Activated CD4-positive, alpha-beta memory T cell treated with anti-CD3 and anti-CD28 coated beads for 36 hours (primary cell): ENCODE measurements around the gene MTUS2. TPM values are rescaled to one million over a fixed set of nuclear protein-coding genes. Genes with fewer than 3 reads are reported as not detected.

Source experiments
- CTCF ChIA-PET: fragments of 350-600 bp; sonication (Branson Sonifier 250); formaldehyde crosslinking; loops from one replicate; lab custom pipeline; 2021; ENCODE audit warnings: antibody characterized with exemption, inconsistent platforms; lab: Charles Lee
- POLR2A ChIA-PET: fragments of 350-600 bp; sonication (Branson Sonifier 250); formaldehyde crosslinking; loops from one replicate; lab custom pipeline; 2021; ENCODE audit warnings: antibody characterized with exemption; lab: Charles Lee
- DNase-seq: peaks from one replicate; pipeline ENCODE4 v3.0.0-alpha.2; 2020
- H3K27ac Mint-ChIP-seq: one replicate; pipeline ENCODE4 v1.8.0; 2021; ENCODE audit warnings: mixed read lengths
- H3K27me3 Mint-ChIP-seq: one replicate; pipeline ENCODE4 v1.8.0; 2021; ENCODE audit warnings: mixed read lengths
- H3K36me3 Mint-ChIP-seq: one replicate; pipeline ENCODE4 v1.8.0; 2021; ENCODE audit warnings: mixed read lengths
- H3K4me1 Mint-ChIP-seq: one replicate; pipeline ENCODE4 v1.8.0; 2021; ENCODE audit warnings: low read depth, mixed read lengths
- H3K4me3 Mint-ChIP-seq: one replicate; pipeline ENCODE4 v1.8.0; 2021; ENCODE audit warnings: mild to moderate bottlenecking, mixed read lengths
- H3K9me3 Mint-ChIP-seq: one replicate; pipeline ENCODE4 v1.8.0; 2021; ENCODE audit warnings: mixed read lengths
- intact Hi-C: fragments of 100-400 bp; cut with micrococcal nuclease; formaldehyde crosslinking; loops from one replicate; pipeline ENCODE4 v1.15.1; 2023
- total RNA-seq, 2 experiments: library from RNA; stranded (reverse); gene quantifications; one replicate each; pipeline ENCODE4 v1.2.3, GENCODE V29; 2021

MTUS2 gene
- total RNA-seq, 2 experiments from 2014 or later: not detected

GRCh38 chr13:29507356-29507755 lies 687.2 kb downstream of the MTUS2 start:
- H3K9me3 Mint-ChIP-seq: no peaks in the 10 kb centered on the region
- no peak overlapping the region for H3K27ac Mint-ChIP-seq
- DNase-seq: no peak
- intact Hi-C loops: no loop called here
- CTCF ChIA-PET: interaction anchor here (0.8 to 5.7 kb wide), 16 partner anchors 10 to 607 kb away, joined by 3 to 86 read pairs (median 12); no protein-coding TSS in a partner anchor
- POLR2A ChIA-PET: no interaction called here
- H3K4me1 Mint-ChIP-seq: no peaks in the 10 kb centered on the region
- H3K36me3 Mint-ChIP-seq: peaks cover 11% of the 10 kb centered on the region
- H3K27me3 Mint-ChIP-seq: peaks cover 4% of the 10 kb centered on the region
- H3K4me3 Mint-ChIP-seq: no peak overlapping the region

GRCh38 chr13:29508130-29508875 lies 688.2 kb downstream of the MTUS2 start:
- Mint-ChIP-seq H3K36me3 (peaks cover 14% of the 10 kb centered on the region), H3K4me3 (no peak overlapping the region), H3K4me1 (no peaks in the 10 kb centered on the region), H3K9me3 (no peaks in the 10 kb centered on the region), H3K27ac (no peak overlapping the region), H3K27me3 (peaks cover 2% of the 10 kb centered on the region)
- intact Hi-C loops: loop anchor here (1.0 kb wide), 2 partner anchors 200 to 605 kb away; no protein-coding TSS in a partner anchor
- DNase-seq: peak; percentile 82
- ChIA-PET POLR2A (no interaction called here), CTCF (interaction anchor here (0.6 to 5.7 kb wide), 41 partner anchors 8 to 606 kb away, joined by 3 to 86 read pairs (median 5); partner anchors contain the start of gene SLC7A1)

GRCh38 chr13:29508876-29509252 lies 688.7 kb downstream of the MTUS2 start:
- Mint-ChIP-seq H3K36me3 (peaks cover 18% of the 10 kb centered on the region), H3K4me3 (no peak overlapping the region), H3K9me3 (no peaks in the 10 kb centered on the region), H3K27me3 (no peaks in the 10 kb centered on the region), H3K27ac (no peak overlapping the region), H3K4me1 (no peaks in the 10 kb centered on the region)
- intact Hi-C loops: loop anchor here (1.0 kb wide), 2 partner anchors 199 to 604 kb away; no protein-coding TSS in a partner anchor
- ChIA-PET POLR2A (no interaction called here), CTCF (interaction anchor here (0.6 to 5.7 kb wide), 34 partner anchors 9 to 606 kb away, joined by 3 to 86 read pairs (median 6); partner anchors contain the start of gene SLC7A1)
- DNase-seq: no peak

- H3K27ac Mint-ChIP-seq: no peak overlapping the region
- ChIA-PET CTCF (interaction anchor here (0.6 to 5.7 kb wide), 6 partner anchors 8 to 261 kb away, joined by 3 to 86 read pairs (median 18); no protein-coding TSS in a partner anchor), POLR2A (no interaction called here)
- H3K4me1 Mint-ChIP-seq: no peaks in the 10 kb centered on the region
- no peaks in the 10 kb centered on the region for H3K27me3 Mint-ChIP-seq
- DNase-seq: no peak
- intact Hi-C loops: no loop called here
- no peak overlapping the region for H3K4me3 Mint-ChIP-seq
- peaks cover 20% of the 10 kb centered on the region for H3K36me3 Mint-ChIP-seq
- H3K9me3 Mint-ChIP-seq: no peaks in the 10 kb centered on the region
Measured at GRCh38 chr13:29509999-29510589, 690.0 kb downstream of the MTUS2 start.

- H3K36me3 Mint-ChIP-seq: peaks cover 22% of the 10 kb centered on the region
- H3K27me3 Mint-ChIP-seq: no peaks in the 10 kb centered on the region
- ChIA-PET POLR2A (no interaction called here), CTCF (interaction anchor here (2.2 to 3.3 kb wide), 3 partner anchors 7 to 204 kb away, joined by 6 to 36 read pairs (median 25); no protein-coding TSS in a partner anchor)
- intact Hi-C loops: no loop called here
- no peaks in the 10 kb centered on the region for H3K9me3 Mint-ChIP-seq
- DNase-seq: no peak
- no peak overlapping the region for H3K27ac Mint-ChIP-seq
- no peaks in the 10 kb centered on the region for H3K4me1 Mint-ChIP-seq
- no peak overlapping the region for H3K4me3 Mint-ChIP-seq
Measured at GRCh38 chr13:29510651-29511084, 690.5 kb downstream of the MTUS2 start.

GRCh38 chr13:29511106-29511796 lies 691.1 kb downstream of the MTUS2 start:
- Mint-ChIP-seq H3K9me3 (no peaks in the 10 kb centered on the region), H3K36me3 (peaks cover 27% of the 10 kb centered on the region), H3K4me1 (no peaks in the 10 kb centered on the region), H3K27ac (no peak overlapping the region), H3K4me3 (no peak overlapping the region), H3K27me3 (no peaks in the 10 kb centered on the region)
- intact Hi-C loops: no loop called here
- POLR2A ChIA-PET: no interaction called here
- CTCF ChIA-PET: no interaction called here
- DNase-seq: no peak

GRCh38 chr13:29511980-29512379 lies 691.8 kb downstream of the MTUS2 start:
- CTCF ChIA-PET: no interaction called here

GRCh38 chr13:29513002-29513980 lies 693.2 kb downstream of the MTUS2 start:
- H3K4me1 Mint-ChIP-seq: no peaks in the 10 kb centered on the region
- no peak for DNase-seq
- intact Hi-C loops: no loop called here
- H3K4me3 Mint-ChIP-seq: no peak overlapping the region
- peaks cover 44% of the 10 kb centered on the region for H3K36me3 Mint-ChIP-seq
- no peaks in the 10 kb centered on the region for H3K9me3 Mint-ChIP-seq
- H3K27me3 Mint-ChIP-seq: no peaks in the 10 kb centered on the region
- H3K27ac Mint-ChIP-seq: peak overlapping the region; percentile 28
- POLR2A ChIA-PET: no interaction called here
- CTCF ChIA-PET: interaction anchor here (1.2 kb wide), 1 partner anchor 51 kb away, joined by 3 read pairs; no protein-coding TSS in a partner anchor

More at GRCh38 chr13:29511980-29512379, 691.8 kb downstream of the MTUS2 start:
- intact Hi-C loops: no loop called here
- H3K9me3 Mint-ChIP-seq: no peaks in the 10 kb centered on the region
- POLR2A ChIA-PET: no interaction called here
- no peak for DNase-seq
- peaks cover 33% of the 10 kb centered on the region for H3K36me3 Mint-ChIP-seq
- H3K27me3 Mint-ChIP-seq: no peaks in the 10 kb centered on the region
- no peaks in the 10 kb centered on the region for H3K4me1 Mint-ChIP-seq
- H3K27ac Mint-ChIP-seq: no peak overlapping the region
- no peak overlapping the region for H3K4me3 Mint-ChIP-seq

- no peak overlapping the region for H3K4me3 Mint-ChIP-seq
- CTCF ChIA-PET: interaction anchor here (1.2 kb wide), 1 partner anchor 50 kb away, joined by 3 read pairs; no protein-coding TSS in a partner anchor
- intact Hi-C loops: no loop called here
- peak overlapping the region; percentile 28 for H3K27ac Mint-ChIP-seq
- H3K9me3 Mint-ChIP-seq: no peaks in the 10 kb centered on the region
- H3K27me3 Mint-ChIP-seq: no peaks in the 10 kb centered on the region
- POLR2A ChIA-PET: no interaction called here
- H3K36me3 Mint-ChIP-seq: peaks cover 43% of the 10 kb centered on the region
- no peaks in the 10 kb centered on the region for H3K4me1 Mint-ChIP-seq
- no peak for DNase-seq
Measured at GRCh38 chr13:29513981-29514719, 694.0 kb downstream of the MTUS2 start.

GRCh38 chr13:29514720-29515310 lies 694.7 kb downstream of the MTUS2 start:
- H3K27ac Mint-ChIP-seq: no peak overlapping the region
- no peak for DNase-seq
- ChIA-PET POLR2A (no interaction called here), CTCF (interaction anchor here (1.2 kb wide), 1 partner anchor 50 kb away, joined by 3 read pairs; no protein-coding TSS in a partner anchor)
- intact Hi-C loops: no loop called here
- no peaks in the 10 kb centered on the region for H3K27me3 Mint-ChIP-seq
- no peaks in the 10 kb centered on the region for H3K4me1 Mint-ChIP-seq
- peaks cover 45% of the 10 kb centered on the region for H3K36me3 Mint-ChIP-seq
- no peaks in the 10 kb centered on the region for H3K9me3 Mint-ChIP-seq
- no peak overlapping the region for H3K4me3 Mint-ChIP-seq
